Measurements from ENCODE around the gene DUSP7.
A peak's percentile ranks its signal among the peaks of the same experiment; 100 is the strongest.

DUSP7 gene

DNA sequence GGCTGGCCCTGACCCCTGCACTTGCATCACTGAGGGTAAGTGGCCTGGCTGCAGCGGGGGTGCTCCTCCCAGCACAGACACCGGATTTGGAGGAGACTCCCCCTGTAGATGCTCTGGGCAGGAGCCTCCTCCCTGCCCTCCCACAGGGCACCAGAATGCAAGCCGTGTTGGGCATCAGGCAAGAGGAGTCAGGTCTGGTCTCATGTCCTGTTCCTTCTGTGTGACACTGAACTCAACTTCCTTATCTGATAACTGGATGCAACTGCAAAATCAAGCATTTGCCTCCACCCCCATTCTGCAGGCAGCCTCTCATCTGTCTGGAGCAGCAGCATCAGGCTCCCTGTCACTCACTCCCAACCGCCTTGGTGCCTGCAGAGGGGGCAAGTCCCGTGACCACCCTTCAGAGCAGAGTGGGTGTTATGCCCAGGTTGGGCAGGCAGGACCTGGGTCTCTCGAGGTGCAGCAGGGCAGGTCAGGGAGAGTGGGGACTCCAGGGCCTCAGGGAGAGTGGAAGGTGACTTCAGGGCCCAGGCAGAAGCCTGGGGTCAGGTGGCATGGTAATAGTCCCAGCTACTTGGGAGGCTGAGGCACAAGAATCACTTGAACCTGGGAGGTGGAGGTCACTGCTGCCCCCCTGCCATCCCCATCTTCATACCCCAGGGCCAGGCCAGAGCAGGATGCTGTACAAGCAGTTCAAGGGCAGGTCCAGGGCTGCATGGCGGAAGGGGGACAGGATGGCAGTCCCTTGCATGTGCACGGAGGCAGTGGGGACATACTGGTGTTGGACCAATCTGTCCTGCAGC, 50.2 kb downstream of the DUSP7 start:
- DNase-seq (ENCODE audit: low read depth), result no peak

- no peak for DNase-seq (ENCODE audit: low read depth)
These were observed 50.8 kb downstream of the DUSP7 start for GRCh38 chr3:52005571-52005986.

DNA sequence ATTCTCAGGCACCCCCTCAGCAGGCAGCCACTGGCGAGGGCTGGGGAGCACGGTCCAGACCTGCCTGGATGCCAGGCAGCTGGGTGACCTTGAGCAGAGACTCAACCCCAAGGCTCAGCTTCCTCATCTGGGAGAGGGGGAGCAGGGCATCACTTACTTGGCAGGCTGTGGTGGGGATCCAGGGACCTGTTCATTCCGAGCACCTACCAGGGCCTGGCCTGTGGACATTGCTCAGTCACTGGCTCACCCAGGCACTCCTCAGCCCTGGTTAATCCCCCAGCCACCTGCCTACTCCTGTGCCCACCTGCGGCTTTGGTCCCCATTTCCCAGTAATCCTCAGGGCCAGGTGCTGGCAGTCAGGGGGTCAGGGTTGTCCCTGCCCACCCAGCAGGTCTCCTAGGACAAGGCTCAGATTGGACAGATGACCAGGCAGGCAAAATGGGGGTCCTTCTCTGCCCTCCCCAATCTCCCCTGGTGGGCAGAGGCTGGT, 51.4 kb downstream of the DUSP7 start:
- no peak for DNase-seq (ENCODE audit: low read depth)

DNA sequence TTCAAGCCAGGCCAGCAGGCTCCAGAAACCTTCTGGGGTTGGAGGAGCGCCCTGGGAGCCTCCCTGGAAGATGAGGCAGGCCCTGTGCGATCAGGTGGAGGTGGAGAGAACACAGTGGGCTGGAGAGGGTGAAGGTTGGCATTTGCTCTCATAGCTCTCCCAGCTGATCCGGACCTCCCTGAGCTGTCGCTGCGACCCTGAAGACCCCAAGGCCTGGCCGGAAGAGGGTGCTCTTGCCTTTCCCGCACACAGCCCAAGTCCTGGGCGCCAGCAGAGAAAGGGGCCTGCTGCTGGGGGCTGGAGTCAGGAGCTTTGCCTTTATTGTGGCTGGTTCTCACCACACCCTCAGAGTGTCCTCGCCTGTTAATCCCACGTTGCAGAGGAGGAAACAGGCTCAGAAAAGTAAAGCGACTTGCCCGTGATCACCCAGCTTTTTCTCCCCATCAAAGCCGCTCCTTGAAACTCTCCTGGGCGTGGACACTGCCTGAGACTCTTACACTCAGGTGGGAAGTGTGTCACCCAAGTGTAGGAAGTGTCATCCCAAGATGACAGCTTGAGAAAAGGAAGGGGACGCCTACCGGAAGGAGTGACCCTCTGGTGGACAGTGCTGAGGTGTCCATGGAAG, 52.1 kb downstream of the DUSP7 start:
- no peak for DNase-seq (ENCODE audit: low read depth)

DNA sequence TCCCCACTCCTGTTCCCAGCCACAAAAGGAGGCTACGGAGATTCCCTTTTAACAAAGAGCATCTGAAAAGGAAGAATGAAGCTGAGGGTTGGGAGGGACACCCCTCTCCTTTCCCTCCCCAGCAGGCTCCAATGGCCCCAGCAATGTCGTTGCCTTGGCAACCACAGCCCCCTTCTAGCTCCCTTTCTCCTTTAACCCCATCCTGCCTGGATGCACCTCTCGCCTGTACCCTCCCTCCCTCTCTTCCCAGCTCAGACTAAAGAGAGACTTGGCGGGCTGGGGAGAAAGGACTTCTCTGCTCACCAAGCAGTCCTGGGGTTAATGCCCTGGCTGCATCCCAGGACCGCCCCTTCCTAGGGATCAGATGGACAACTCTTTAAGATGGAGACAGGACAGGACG, 53.6 kb downstream of the DUSP7 start:
- no peak for DNase-seq (ENCODE audit: low read depth)

GRCh38 chr3:52001443-52001974, 54.9 kb downstream of the DUSP7 start:
- peak; percentile 76 for DNase-seq (ENCODE audit: low read depth)

DNA sequence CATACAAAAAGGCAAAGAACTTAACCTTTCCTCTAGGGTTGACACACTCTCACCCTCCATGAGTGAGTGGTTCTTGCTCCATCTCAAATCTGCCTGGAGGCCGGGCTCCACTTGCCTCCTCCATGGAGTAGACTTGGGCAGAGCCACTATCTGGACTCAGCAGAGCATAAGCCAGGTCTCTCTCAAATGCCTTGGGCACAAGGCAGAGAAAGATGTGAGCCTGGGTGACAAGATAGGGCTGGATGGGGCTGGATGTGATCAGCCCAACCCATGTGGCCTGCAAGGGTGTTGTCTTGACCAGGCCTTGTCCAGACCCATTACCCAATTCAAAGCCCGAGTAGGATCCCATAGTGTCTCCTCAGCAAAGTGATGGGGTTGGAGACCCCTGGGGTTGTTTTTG, 56.5 kb downstream of the DUSP7 start:
- DNase-seq (ENCODE audit: low read depth), result no peak
